Measurements from ENCODE around the gene TPCN1. TPM values are rescaled to one million over a fixed set of nuclear protein-coding genes. Genes with fewer than 3 reads are reported as not detected.

TPCN1 gene
- total RNA-seq, 1 experiment from 2014 or later: 29.7 TPM

- Histone ChIP-seq H3K9me2 (ENCODE audit: insufficient read depth) (no peaks in the 10 kb centered on the region), H3K4me3 (replicated peaks in 1 of 2; ENCODE audit: low read depth in 1 of 2, low read length in 2 of 2) (no peak overlapping the region), H3K36me3 (ENCODE audit: control insufficient read depth in 1 of 2, insufficient read depth in 2 of 2, low read length in 2 of 2) (no peaks in the 10 kb centered on the region), H3K27me3 (ENCODE audit: insufficient read depth, low read length) (no peaks in the 10 kb centered on the region), H3K4me2 (ENCODE audit: low read length) (peak overlapping the region; percentile 60), H4K20me1 (ENCODE audit: insufficient read depth) (no peaks in the 10 kb centered on the region), H3K79me2 (ENCODE audit: insufficient read depth, low read length) (no peaks in the 10 kb centered on the region), H3K9me3 (ENCODE audit: control insufficient read depth in 1 of 2, insufficient read depth in 1 of 2, low read depth in 1 of 2, low read length in 2 of 2) (no peaks in the 10 kb centered on the region), H3K4me1 (ENCODE audit: control insufficient read depth in 1 of 2, insufficient read depth in 2 of 2, low read length in 2 of 2) (peaks cover 22 to 32% of the 10 kb centered on the region in 2 experiments), H2AFZ (ENCODE audit: low read depth, low read length, poor library complexity, severe bottlenecking) (no peak overlapping the region), H3K9ac (ENCODE audit: low read length) (peak overlapping the region; percentile 36), H3K27ac (ENCODE audit: low read depth, low read length) (peak overlapping the region; percentile 36; the same call in 1 of the 2 replicates)
- intact Hi-C loops (cut with micrococcal nuclease): no loop called here
- ChIA-PET CTCF (no interaction called here), POLR2A (no interaction called here), RAD21 (ENCODE audit: low non-redundant PET in 1 of 2, low total read pairs in 2 of 2, uncharacterized antibody in 2 of 2, unreplicated experiment in 2 of 2) (no interaction called here)
- DNase-seq (ENCODE audit: low read depth, low spot score) (peak; percentile 21), ATAC-seq (peak; percentile 69)
- no TSS peak for BruUV-seq (replicated peaks)
- TF ChIP-seq EGR1 (IDR thresholded peaks at IDR 0.05; ENCODE audit: low read depth) (0 out of 2 replicates have a peak, but pooled peaks have one; percentile 40), POLR2AphosphoS5 (IDR thresholded peaks at IDR 0.05; ENCODE audit: low read depth, low read length) (no peak), JUND (IDR thresholded peaks at IDR 0.05) (0 out of 2 replicates have a peak, but pooled peaks have one; percentile 26), CTCF (IDR thresholded peaks at IDR 0.05 in 2 of 3, conservative IDR thresholded peaks at IDR 0.05 in 1 of 3; ENCODE audit: borderline replicate concordance in 1 of 3, insufficient read depth in 1 of 3, low read depth in 2 of 3, low read length in 2 of 3) (no peak), SP1 (IDR thresholded peaks at IDR 0.05; ENCODE audit: low read depth) (peak; percentile 66; the same call in 1 of the 2 replicates), SIN3A (IDR thresholded peaks at IDR 0.05; ENCODE audit: low read depth) (peak; percentile 38; the same call in 1 of the 2 replicates), MAX (IDR thresholded peaks at IDR 0.05) (peak; percentile 31; the same call in 1 of the 2 replicates)
Measured at GRCh38 chr12:113245695-113246477, 24.6 kb downstream of the TPCN1 start.

All from HCT116 (cell line).